HUDEP-2 (cell line): ENCODE results near the gene ADAM22.
"Not testable (repeated sequence)": the region's sequence is repeated elsewhere in the genome, so short reads cannot be mapped to it uniquely, and the experiment has no call there.

Experiments
- DNase-seq, 76 experiments: peaks; one replicate each; lab custom pipeline; 2025; ENCODE audit not compliant: unreplicated experiment in 76 of 76; lab: John Stamatoyannopoulos, UW

The ADAM22 gene, protein sequence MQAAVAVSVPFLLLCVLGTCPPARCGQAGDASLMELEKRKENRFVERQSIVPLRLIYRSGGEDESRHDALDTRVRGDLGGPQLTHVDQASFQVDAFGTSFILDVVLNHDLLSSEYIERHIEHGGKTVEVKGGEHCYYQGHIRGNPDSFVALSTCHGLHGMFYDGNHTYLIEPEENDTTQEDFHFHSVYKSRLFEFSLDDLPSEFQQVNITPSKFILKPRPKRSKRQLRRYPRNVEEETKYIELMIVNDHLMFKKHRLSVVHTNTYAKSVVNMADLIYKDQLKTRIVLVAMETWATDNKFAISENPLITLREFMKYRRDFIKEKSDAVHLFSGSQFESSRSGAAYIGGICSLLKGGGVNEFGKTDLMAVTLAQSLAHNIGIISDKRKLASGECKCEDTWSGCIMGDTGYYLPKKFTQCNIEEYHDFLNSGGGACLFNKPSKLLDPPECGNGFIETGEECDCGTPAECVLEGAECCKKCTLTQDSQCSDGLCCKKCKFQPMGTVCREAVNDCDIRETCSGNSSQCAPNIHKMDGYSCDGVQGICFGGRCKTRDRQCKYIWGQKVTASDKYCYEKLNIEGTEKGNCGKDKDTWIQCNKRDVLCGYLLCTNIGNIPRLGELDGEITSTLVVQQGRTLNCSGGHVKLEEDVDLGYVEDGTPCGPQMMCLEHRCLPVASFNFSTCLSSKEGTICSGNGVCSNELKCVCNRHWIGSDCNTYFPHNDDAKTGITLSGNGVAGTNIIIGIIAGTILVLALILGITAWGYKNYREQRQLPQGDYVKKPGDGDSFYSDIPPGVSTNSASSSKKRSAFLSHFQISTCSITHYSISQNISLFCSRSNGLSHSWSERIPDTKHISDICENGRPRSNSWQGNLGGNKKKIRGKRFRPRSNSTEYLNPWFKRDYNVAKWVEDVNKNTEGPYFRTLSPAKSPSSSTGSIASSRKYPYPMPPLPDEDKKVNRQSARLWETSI

DNA sequence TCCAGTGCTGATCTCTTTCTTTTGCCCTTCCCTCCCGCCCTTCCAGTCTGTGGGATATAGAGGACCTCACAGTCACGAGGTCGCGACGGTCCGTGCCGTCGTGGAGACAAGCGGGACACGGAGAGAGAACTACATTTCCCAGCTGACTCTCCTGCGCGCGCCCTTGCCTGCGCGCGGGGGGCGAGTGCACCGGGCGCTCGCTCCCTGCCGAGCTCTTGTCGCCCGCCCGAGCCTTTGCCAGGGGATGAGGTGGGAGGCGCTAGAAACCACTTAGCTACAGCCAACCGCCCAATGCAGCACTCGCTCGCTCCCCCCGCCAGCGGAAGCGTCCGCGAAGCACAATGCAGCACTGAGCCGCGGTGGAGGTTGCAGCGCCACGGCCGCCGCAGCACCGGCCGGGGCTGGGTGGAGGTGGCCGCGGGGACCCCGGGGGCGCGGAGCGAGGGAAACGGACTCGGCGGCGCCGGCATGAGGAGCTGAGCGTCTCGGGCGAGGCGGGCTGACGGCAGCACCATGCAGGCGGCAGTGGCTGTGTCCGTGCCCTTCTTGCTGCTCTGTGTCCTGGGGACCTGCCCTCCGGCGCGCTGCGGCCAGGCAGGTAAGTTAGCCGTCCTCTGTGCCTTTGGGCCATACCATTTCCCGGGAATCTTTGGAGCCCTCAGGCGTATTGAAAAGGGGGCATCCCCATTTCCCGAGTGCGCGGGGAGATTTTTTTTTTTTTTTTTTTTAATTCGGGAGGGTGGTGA lies at the start of gene ADAM22:
TSS of gene ADAM22 (plus strand) at position 299 of the 746 bp plus-strand sequence. CDS start at position 514, 215 bp downstream.
- DNase-seq = peak in 74 of 76 experiments; percentile 17 to 92 (median 78)

DNA sequence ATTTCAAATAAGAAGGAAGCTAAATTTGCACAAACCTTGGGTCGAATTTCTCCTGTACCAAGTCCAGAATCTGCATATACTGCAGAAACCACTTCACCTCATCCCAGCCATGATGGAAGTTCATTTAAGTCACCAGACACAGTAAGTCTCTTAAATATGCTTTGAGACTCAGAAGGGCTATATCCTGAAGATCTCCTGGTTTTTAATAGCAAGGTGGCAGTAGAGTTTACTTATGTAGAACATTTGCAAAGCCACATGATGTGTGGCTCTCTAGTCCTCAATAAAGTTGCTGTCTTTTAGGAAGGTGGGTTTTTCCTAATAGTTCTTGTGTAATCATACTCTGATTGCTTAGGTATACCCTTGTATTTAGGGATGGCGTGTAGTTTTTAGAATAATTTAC lies 49.0 kb upstream of the ADAM22 start:
- no peak for DNase-seq

DNA sequence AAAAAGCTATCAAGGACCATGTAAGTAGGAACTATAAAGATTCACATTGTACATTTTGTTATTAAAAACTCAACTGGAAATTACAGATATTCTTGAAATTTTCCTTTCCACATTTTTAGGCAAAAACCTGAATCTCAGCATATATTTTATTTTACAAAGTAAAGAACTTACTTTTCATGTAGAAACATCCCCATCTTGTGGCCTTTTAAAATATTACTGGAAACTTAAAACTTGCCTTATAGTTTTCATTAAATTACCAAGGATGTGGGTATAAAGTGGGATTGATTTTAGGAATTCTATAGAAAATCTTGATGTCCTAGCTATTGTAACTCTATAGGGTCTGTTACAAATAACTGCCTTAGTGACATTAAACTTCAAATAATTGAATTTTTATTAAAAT lies 47.2 kb upstream of the ADAM22 start:
- peak in 5 of 76 experiments; percentile 6 to 11 (median 8) for DNase-seq

DNA sequence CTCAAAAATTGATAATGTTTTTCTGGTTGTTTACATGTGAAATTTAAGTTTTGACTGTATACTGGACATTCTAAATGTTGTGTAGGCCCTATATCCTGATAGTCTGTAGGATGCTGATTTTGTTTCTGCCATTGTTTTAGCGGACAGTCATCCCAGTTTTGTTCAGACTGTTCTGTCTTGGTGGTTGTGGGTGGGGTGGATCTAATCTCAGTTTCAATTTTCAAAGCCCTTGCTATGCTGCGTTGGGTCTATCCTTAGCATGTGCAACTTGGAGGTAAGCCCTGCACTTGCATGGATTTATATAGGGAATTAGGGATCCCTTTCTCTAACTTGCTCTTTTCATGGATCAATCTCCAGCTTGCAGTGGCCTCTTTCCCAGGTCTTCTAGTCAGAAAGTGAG lies 38.7 kb upstream of the ADAM22 start:
- no peak for DNase-seq

DNA sequence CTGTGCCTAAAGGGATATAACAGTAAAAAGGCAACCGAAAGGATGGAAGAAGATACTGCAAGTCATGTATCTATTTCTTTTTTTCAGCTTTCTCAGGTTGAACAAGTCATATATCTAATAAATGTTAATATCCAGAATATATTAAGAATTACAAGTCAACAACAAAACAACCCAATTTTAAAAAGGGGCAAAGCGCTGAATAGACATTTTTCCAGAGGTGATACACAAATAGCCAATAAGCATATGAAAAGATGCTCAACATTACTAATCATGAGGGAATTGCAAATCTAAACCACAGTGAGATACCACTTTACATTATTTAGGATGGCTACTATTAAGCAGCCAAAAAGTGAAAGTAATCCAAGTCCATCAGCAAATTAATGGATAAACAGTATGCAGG lies 34.8 kb upstream of the ADAM22 start:
- DNase-seq = no peak

DNA sequence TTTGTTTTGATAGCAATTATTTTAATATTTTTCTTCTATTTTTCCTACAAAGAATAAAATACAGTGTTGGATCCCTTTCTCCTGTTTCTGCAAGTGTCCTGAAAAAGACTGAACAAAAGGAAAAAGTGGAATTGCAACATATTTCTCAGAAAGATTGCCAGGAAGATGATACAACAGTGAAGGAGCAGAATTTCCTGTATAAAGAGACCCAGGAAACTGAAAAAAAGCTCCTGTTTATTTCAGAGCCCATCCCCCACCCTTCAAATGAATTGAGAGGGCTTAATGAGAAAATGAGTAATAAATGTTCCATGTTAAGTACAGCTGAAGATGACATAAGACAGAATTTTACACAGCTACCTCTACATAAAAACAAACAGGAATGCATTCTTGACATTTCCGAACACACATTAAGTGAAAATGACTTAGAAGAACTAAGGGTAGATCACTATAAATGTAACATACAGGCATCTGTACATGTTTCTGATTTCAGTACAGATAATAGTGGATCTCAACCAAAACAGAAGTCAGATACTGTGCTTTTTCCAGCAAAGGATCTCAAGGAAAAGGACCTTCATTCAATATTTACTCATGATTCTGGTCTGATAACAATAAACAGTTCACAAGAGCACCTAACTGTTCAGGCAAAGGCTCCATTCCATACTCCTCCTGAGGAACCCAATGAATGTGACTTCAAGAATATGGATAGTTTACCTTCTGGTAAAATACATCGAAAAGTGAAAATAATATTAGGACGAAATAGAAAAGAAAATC lies 26.7 kb upstream of the ADAM22 start:
- not testable (repeated sequence) for DNase-seq

DNA sequence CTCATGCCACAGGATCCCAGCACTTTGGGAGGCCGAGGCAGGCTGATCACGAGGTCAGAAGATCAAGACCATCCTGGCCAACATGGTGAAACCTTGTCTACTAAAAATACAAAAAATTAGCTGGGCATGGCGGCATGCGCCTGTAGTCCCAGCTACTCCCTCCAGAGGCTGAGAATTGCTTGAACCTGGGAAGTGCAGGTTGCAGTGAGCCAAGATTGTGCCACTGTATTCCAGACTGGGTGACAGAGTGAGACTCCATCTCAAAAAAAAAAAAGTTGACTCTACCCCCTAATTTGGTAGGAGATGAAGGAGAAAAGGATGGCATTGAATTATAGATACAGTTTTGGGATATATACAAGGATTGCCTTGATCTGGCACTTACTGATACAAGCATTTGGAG lies 25.2 kb upstream of the ADAM22 start:
- not testable (repeated sequence) for DNase-seq

DNA sequence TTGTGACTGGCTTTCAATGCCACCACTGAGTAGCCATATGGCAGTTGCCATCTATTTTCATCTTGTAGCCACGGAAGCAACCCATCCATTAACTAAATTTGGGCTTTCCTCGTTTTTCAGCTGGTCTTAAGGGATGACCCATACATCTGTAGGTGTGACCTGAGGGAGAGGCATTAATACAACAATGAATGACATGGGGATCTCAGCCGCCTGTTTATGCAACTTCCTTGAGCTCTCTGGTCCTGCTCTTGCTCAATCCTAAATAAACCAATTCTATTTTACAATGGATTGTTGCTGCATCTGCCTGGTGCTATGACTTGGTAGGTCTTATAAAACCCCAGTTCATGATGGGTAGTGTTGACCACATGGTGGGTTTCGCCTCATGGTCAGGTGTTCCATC lies 21.9 kb upstream of the ADAM22 start:
- no peak for DNase-seq

DNA sequence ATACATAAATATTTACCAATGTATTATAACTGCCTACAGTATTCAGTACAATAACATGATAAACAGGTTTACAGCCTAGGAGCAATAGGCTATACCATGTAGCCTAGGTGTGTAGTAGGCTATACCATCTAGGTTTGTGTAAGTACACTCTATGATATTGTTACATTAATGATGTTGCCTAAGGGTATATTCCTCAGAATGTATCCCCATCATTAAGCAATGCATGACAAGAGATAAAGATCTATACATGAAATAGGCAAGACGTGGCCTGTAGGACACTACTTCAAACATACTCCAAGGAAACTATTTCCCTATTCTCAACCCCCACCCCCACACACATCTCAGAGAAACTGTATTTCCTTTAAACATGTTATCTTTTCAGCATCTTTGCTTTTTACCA lies 15.3 kb upstream of the ADAM22 start:
- no peak for DNase-seq

DNA sequence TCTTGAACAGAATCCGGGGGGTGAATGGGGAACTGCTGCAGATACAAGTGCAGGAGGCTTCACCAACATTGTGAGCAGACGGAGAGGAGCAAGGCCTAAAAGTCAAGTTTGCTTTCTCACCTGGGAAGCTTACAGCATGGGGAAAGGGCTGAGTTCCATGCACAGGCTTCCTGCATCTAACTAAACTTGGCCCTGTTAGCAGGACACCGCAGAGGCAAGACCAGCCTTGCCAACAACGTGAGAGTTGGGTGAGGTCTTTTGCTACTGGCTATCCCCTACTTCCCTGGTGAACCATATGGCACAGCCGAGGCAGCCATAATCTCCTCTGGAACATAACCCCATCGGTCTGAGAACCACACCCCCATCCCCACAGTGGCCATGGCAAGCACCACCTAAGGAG lies 14.2 kb upstream of the ADAM22 start:
- no peak for DNase-seq

DNA sequence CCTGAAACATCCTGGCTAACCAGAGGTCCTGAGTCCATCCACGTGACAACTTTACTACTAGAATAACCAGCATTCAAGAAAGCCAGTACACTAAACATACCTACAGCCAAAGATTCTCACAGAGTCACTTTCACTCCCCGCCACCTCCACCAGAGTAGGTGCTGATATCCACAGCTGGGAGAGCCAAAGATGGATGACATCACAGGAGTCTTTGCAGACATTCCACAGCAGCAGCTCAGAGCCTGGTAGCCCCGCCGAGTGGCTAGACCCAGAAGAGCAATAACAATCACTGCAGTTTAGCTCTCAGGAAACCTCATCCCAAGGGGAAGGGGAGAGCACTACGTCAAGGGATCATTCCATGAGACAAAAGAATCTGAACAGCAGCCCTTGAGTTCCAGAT lies 13.5 kb upstream of the ADAM22 start:
- no peak for DNase-seq

DNA sequence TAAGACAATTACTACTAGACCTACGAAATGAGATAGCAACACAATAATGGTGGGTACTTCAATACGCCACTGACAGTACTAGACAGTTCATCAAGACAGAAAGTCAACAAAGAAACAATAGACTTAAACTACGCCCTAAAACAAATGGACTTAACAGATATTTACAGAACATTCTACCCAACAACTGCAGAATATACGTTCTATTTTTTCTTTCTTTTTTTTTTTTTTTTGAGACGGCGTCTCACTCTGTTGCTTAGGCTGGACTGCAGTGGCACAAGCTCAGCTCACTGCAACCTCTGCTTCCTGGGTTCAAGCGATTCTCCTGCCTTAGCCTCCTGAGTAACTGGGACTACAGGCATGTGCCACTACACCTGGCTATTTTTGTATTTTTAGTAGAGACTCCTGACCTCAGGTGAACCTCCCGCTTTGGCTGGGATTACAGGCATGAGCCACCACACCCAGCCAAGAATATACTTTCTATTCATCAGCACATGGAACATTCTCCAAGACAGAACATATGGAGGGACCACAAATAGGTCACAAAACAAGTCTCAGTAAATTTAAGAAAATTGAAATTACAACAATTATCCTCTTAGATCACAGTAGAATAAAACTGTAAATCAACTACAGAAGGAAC lies 11.2 kb upstream of the ADAM22 start:
- not testable (repeated sequence) for DNase-seq

DNA sequence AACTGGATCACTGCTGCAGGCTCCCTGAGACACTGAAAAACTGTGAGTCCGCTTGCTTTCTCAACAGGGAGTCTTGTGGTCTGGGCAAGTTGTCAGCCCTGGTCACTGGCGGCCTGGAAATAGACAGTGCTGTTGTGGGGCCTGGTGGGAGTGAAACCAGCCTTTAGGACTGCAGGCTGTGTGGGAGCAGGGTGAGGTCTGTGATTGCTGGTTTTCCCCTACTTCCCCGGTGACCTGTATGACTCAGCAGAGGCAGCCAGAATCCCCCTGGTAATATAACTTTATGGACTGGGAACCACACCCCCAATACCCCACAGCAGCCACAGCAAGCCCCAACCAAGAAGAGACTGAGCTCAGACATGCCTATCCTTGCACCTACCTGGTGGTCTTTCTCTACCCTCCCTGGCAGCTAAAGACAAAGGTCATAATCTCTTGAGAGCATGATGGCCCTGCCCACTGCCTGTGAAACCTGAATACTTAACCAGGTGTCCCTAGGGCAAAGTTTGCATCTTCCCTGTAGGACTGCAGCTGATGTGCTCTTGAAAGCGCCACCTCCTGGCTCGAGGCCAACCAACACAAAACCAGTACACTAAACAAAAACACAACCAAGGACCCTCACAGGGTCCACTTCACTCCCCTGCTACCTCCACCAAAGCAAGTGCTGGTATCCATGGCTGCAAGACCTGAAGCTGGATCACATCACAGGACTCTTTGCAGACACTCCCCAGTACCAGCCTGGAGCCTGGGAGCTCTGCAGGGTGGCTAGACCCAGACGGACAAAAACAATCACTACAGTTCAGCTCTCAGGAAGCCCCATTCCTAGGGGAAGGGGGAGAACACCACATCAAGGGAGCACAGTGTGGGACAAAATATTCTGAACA lies 7.2 kb upstream of the ADAM22 start:
- DNase-seq = peak in 1 of 76 experiments; percentile 15

DNA sequence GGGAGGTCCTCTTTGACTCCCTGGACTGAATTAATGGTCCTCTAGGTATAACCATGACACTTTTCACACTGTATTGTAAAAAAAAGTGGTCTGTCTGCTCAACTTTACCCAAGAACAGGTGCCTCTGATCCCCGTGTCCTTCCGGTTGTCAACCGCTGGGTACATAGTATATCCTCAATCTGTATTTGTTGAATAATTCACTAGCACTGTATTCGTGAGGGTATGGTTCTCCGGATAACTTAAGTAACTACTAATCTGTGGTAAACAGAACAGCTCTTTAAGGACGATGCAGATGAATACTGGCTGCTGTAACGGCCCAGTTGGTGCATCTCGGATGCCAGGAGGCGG lies 472 bp upstream of the ADAM22 start:
- DNase-seq = no peak

DNA sequence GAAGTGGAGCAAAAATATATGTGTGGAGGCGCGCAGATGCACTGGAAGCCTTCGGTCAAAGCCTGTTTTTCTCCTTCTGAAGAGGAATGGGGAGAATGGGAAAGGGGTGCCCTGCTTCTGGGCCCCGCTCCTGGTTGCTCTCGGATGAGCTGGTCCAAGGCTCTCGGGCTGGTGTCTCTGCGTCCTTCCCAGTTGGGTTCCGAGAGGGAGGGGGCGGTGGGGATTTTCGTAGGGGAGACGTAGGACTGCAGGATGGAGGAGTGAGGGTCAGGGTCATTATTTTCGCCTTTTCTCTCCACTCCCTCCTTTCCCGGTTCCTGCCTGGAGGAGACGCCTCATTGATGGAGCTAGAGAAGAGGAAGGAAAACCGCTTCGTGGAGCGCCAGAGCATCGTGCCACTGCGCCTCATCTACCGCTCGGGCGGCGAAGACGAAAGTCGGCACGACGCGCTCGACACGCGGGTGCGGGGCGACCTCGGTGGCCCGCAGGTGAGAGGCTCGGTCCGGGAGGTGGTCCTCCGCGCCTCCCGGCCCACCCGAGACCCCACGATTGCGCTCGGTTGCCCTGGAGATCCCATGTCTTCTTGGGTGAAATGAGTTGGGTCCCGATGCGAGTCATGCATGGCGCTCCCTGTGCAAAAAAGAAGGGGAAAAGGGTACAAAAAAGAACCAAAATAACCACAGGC lies 790 bp downstream of the ADAM22 start:
- peak in 1 of 76 experiments; percentile 13 for DNase-seq

DNA sequence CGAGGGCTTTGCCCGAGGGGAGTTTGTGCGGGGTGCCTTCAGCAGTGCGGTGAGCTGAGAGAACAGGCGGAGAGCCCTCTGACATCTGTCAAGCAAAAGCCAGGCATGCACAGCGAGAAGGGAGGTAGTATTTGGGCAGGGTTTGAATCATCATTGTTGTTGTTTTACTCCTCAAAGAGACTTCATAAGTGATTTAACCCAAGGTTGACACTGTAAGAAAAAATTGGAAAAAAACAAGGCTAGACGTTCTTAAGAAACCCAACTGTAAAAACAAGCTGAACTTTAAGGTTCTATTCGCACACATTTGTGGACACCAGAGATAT lies 1.3 kb downstream of the ADAM22 start:
- DNase-seq = no peak

DNA sequence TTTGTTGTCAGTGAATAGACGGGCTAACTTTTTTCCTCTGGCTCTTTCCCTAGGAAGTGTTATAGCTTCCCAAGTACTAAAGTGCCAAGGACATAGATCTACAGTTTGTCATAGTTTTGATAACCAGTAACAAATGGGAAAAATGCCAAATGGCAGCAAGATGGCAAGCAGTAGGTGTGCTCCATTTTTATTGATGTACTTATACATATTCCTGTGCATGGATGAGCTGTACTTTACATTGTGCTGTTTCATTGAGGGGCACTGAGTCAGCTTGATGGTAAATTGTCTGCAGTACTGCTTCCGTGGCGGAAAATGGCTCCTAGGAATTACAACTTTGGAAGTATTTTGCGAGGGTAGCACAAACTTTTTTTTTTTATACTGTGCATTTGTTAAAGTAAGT lies 7.1 kb downstream of the ADAM22 start:
- DNase-seq = no peak

DNA sequence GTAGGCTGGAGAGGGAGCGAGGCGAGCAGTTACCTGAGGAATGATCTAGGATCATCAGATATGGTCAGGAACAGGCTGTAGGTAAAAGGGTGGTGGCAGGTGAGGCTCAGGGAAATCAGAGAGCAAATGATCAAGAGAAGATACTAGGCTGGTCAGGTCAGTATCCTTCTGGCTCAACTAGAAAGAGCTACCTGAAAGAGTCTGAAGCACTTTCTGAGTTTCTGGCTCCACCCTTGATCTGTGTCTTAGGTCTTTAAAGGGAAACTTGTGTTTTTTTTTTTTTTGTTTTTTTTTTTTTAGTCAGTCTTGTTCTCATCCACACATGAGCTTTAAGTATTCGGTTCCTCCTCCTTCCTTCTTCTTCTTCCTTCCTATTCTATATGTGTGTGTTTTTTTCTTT lies 10.5 kb downstream of the ADAM22 start:
- DNase-seq = no peak
